HG02588 (cell line): Measurements from ENCODE around the gene SLC16A2.

Source experiments
- ATAC-seq: cut with Tn5 transposase; IDR thresholded peaks from one replicate; pipeline ENCODE4 v1.9.1; 2021; ENCODE audit warnings: mild to moderate bottlenecking, moderate library complexity; ENCODE audit not compliant: unreplicated experiment

SLC16A2 gene

DNA sequence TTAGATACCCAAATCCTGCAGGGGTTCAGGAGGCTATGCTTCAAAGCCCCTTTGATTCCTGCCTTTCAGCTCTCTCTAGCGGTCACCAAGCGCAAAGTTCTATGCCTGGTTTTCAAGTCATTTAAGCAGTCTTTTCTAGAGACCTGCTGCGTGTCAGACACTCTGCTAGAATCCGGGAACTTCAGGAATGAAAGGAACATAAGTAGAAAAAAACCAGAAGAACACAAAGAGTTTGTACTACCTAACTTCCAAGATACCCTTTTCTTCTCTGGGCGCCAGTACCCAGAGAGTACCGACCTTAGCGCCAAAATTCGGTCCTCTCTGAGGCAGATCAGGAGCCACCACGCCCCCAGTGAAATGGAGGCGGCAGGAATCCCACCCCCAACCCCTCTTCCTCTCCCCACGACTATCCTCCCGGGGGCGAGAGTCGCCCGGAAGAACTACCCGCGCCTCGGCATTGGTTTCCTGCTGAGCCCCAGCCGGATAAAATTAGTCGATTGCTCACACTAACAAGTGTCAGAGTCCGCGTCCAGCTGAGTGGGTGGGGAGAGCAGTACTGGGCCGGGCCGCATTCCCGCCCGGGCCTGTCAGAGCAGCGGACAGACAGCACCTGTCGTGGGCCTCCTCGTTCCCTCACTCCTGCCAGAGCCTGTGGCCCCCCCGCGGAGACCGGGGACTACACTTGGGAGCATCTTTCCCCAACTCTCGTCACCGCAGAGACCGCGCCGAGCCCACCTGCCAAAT is 114.3 kb downstream of the SLC16A2 start:
- no peak for ATAC-seq

DNA sequence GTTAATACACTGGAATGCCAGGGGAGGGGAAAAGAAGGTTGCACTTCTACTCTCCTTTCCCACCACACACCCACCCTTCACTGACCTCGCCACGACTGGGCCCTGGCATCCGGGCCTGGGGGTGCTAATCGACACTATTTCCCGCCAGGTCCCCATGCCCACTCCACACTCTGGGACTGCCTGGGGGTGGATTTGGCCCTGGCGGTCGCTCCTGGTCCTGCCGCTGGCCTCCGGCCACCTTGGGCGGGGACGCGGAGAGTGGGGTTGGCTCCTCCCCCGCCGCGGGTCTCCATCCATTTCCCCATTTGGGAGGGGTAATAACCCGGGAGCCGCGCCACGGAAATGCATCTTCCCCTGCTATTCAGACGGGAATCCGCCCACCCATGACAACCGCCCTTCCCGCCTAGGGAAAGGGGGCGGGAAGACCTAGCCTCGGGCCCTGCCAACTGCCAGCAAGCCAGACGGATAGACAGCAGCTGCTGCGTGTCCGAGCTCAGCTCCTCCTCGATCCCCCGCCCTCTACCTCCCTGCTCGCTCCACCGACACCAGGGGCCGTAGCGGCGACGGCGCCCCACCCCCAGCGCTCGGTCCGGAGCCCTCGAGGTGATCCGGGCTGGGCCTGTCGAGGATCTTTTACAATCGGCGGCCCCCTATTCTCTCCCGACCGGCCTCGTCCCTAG is 115.0 kb downstream of the SLC16A2 start:
- ATAC-seq, result peak; percentile 56

DNA sequence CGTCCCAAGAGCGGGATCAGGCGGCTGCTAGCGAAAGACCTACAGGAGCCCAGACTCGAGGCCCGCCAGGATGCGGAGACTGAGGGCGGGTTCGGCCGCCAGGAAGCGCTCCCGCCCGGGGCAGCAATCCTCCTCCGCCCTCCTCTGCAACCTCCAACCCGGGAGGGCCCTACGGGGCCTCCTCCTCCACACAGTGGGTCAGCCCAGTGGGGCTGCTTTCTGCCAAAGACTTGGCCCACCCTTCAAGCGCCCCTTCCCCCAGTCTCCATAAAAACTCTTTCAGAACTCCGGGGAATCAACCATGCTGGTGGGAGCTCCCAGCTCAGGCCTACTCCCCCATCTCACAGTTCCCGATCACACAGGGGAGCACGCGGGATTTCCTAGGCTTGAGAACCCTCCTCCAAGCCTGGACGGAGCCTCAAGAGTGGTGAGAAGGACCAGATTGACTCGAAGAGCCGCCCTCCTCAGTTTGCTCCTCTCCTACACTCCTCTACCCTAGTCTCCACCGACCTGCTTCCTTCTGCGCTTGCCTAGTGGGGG is 115.6 kb downstream of the SLC16A2 start:
- peak; percentile 23 for ATAC-seq

DNA sequence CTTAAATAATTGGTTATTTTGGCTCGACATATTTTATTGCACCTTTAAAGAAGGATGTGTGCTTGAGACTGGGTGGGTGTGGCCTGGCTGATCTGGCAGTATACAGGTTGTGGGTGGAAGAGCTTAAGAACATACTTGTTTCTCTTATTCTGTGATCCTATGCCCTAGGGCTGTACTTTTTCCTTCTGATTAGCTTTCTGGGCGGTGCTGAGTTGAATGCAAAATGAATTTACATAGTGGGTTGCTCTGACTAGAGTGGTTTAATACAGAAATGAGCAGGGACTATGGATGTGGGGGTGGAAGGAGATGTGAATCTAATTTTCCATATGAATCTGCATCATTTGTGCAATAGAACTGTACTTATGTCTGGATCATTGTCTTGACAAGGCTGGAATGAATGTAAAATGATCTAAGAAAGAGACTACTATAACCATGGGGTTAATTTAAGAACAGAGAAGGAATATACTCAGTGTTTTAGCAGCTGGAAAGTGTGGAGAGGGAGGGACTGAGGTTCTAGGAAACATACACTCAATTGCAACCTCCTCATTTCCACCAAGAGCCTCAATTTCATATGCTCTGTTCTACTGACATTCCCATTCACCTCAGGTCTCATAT is 119.4 kb downstream of the SLC16A2 start:
- no peak for ATAC-seq

DNA sequence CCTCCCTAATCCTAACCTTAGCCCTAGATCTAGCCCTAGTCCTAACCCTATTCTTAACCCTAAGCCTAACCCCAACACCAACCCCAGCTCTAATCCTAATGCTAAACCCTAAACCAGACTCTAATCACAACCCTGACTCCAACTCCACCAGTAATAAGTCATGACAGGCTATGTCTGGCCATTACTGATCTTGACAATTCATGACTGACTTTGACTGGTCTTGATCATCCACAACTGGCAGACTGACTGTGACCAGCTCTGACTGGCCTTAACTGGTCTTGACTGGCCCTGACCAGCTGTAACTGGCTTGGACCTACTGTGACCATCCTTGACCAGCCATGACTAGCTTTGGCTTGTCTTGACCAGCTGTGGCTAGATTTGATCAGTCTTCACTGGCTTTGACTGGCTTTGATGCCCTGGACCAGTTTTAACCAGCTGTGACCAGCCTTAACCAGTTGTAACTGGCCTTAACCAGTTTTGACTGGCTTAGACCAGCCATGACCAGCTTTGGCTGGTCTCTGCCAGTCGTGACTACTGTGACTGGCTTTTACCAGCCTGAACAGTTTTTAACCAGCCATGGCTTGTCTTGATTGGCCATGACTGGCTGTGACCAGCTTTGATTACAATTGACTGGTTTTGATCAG is 124.7 kb downstream of the SLC16A2 start:
- no peak for ATAC-seq

DNA sequence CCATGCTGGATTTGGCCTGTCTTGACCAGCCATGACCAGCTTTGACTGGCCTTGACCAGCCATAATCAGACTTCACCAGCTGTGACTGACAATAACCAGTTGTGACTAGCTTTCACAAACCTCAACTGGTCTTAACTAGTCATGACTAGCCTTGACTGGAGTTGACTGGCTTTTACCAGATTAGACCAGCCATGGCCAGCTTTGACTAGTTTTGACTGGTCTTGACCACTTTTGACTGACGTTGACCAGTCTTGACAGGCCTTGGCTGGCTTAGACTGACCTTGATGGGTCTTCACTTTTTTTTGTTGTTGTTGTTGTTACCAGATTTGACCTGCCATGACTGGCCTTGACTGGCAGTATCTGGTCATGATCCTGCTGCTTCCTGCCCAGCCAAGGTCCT is 125.7 kb downstream of the SLC16A2 start:
- ATAC-seq, result no peak

DNA sequence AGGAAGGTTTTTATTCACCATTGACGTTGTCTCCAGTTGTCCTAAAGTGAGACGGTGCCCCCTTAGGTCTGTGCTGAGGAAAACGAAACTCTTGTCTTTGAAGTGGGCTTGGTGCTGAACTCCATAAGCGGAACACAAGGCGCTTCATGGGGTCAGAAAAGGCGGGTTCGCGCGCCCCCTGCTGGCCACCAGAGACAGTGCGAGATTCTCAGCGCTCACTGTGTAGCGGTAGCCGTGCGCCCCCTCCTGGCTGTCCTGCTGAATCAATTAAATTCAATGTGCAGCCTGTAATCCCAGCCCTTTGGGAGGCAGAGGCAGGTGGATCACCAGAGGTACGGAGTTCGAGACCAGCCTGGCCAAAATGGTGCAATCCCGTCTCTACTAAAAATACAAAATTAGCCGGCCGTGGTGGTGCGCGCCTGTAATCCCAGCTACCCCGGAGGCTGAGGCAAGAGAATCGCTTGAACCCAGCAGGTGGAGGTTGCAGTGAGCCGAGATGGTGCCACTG is 129.1 kb downstream of the SLC16A2 start:
- peak; percentile 74 for ATAC-seq

DNA sequence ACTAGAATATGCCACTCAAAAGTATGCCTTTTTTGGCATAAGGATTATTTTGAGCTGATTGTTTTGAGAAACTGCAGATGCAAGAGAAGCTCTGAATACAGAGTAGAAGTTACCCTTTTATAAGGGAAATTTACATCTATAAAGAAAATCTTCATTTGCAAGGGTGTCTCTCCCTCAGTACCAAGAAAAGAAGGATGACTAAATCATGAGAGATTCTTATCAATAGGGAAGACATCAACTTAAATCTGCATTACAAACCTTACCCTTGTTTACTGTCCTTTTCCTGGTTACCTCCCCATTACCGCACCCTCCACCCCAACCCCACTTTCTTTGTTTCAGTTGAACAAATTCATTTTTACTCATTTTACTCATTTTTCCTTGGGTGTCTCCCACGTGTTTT is 130.6 kb downstream of the SLC16A2 start:
- no peak for ATAC-seq

DNA sequence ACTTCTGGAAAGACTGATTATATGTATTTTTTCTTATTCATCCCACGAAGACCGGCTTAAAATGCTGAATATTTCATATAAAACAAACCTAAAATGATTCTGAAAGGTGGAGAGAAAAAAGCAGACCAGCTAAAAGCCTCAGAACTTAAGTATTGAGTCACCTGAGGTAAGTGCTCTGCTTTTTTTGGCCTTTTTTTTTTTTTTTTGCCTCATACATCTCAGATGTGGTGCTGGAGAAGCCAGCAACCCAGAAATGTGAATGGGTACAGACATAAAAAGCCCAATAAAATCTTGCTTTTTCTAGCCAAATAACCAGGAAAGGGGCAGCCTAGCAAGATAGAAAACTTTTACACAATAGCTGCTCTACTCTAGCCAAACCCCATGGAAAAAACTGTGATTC is 136.1 kb downstream of the SLC16A2 start:
- ATAC-seq, result no peak

DNA sequence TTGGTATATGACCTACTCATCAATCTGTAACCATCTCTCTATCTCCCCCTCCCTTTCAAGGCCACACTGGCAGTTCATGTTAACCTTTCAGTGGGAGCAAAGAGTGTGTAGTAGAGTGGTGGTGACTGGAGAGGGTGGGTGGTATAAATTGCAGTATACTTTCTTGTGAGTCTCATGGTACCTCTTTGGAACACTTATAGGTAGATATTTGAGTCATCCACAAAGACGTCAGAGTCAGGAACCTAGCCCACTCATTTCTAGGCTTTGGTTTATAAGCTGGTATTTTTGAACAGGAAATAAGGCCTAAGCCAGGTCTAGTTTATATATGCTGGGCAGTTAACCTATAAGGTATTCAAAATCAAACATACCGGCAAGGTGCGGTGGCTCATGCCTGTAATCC is 156.8 kb downstream of the SLC16A2 start:
- ATAC-seq, result no peak

DNA sequence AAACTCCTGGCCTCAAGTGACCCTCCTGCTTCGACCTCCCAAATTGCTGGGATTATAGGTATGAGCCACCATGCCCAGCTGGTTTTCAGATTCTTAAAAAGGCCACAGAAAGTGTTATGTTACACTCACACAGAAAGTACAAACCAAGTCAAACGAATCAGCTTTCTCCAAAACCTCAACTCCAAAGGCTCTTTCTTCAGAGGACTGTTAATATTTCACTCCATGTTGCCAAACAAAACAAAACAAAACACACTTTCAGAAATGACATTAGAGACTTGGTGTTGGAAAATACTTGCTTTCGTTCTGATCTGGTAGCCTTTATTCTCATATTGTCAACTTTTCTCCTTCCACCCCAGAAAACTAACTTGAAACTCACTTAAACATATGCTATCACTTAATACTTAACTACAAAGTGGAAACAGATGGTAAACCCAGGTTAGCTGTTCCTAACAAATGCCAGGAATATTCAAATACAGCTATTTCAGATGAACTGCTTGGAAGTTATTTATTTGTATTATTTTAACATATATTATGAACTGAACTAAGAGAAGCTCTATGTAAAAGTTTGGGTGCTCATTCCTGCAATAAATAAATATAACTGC is 158.4 kb downstream of the SLC16A2 start:
- ATAC-seq, result no peak
